HEK293T (cell line): ENCODE measurements around the gene RYR1.

Experiments
- ARNT ChIP-seq: fragments of 450-650 bp; IDR thresholded peaks from 2 replicates; pipeline ENCODE4 v1.6.1; 2017; ENCODE audit warnings: mild to moderate bottlenecking
- BHLHE40 ChIP-seq: fragments of 450-650 bp; IDR thresholded peaks from 2 replicates; pipeline ENCODE4 v1.6.1; 2016; ENCODE audit warnings: mild to moderate bottlenecking, moderate library complexity, borderline replicate concordance
- CTBP1 ChIP-seq: fragments of 450-650 bp; IDR thresholded peaks from 2 replicates; pipeline ENCODE4 v1.6.1; 2016; ENCODE audit warnings: borderline replicate concordance
- ELF4 ChIP-seq: fragments of 450-650 bp; IDR thresholded peaks from 2 replicates; pipeline ENCODE4 v1.6.1; 2017; ENCODE audit warnings: antibody characterized with exemption
- FOXK2 ChIP-seq: fragments of 450-650 bp; IDR thresholded peaks from 2 replicates; pipeline ENCODE4 v1.6.1; 2016; ENCODE audit warnings: mild to moderate bottlenecking
- FOXM1 ChIP-seq: fragments of 450-650 bp; IDR thresholded peaks from 2 replicates; pipeline ENCODE4 v1.6.1; 2017; ENCODE audit warnings: mild to moderate bottlenecking, borderline replicate concordance
- HDGF ChIP-seq: fragments of 450-650 bp; IDR thresholded peaks from 2 replicates; pipeline ENCODE4 v1.6.1; 2017; ENCODE audit warnings: antibody characterized with exemption, borderline replicate concordance
- L3MBTL2 ChIP-seq: fragments of 450-650 bp; conservative IDR thresholded peaks from 2 replicates; pipeline ENCODE4 v1.6.1; 2016; ENCODE audit warnings: mild to moderate bottlenecking
- LEF1 ChIP-seq: fragments of 450-650 bp; IDR thresholded peaks from 2 replicates; pipeline ENCODE4 v1.6.1; 2017; ENCODE audit warnings: mild to moderate bottlenecking, borderline replicate concordance
- PKNOX1 ChIP-seq: fragments of 450-650 bp; IDR thresholded peaks from 2 replicates; pipeline ENCODE4 v1.6.1; 2016
- SP1 ChIP-seq: fragments of 450-650 bp; IDR thresholded peaks from 2 replicates; pipeline ENCODE4 v1.6.1; 2017
- TARDBP ChIP-seq: fragments of 450-650 bp; IDR thresholded peaks from 2 replicates; pipeline ENCODE4 v1.6.1; 2016
- ZNF384 ChIP-seq: fragments of 450-650 bp; IDR thresholded peaks from 2 replicates; pipeline ENCODE4 v1.6.1; 2016

GRCh38 chr19:38588041-38588440, 154.6 kb downstream of the RYR1 start:
- TF ChIP-seq L3MBTL2 (no peak), BHLHE40 (no peak), PKNOX1 (no peak), HDGF (no peak), ZNF384 (no peak), SP1 (no peak), ARNT (no peak), FOXM1 (no peak), LEF1 (no peak), FOXK2 (no peak), CTBP1 (no peak), ELF4 (no peak), TARDBP (no peak)
